ENCODE data around the gene PTPRD.

The PTPRD gene

DNA sequence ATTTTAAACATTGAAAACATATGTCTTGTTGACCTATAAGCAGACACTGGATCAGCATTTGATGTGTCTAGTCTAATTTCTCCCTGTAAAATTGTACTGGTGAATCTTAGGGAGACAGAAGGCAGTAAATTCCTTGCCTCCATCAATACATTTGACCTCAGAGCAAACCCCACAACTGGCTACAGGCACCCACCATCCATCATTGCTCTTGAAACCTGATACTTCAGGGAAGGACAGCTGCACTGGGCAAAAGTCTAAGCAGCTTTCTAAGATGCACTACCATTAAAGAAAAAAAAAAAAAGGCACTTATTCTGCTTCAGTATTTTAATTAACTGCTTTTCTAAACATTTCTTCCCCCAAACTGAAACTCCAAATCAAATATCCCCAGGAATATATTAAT, 1761.9 kb downstream of the PTPRD start:
- no peak for DNase-seq

DNA sequence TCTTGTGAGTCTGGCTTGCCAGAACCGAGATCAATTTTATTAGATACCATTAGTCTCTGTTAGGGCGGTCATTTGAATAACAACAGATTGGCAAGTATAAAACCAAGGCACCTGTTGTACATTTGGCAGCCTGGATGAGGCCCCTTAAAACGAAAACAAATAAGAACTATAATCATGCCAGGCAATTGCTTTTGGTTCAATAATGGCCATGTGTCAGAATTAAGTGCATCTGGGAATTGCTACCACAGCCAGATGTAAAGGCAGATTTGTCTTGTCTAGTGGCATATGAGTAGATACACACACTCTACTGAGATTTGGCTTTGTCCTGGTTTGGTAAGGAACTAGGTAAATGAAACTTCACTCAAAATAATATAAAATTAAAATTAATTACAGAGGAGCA, 1767.0 kb downstream of the PTPRD start:
- DNase-seq: no peak

DNA sequence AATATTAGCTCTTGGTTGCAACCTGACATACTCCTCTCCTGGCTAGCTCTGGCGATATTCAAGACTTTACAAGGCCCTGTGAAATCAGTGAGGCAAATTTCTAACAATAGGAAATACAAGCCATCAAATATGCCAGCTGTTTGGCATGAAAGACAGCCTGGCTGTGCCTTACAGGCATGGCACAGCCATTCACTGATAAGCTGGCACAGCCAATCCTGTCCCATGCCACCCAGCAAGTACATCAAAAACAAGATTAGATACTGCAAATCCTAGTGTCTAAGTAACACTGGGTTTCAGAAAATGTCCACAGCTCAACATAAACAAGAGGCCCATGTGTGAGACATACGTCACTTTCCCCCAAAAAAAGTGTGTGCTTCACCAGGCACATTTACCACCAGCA, 1767.4 kb downstream of the PTPRD start:
- no peak for DNase-seq

DNA sequence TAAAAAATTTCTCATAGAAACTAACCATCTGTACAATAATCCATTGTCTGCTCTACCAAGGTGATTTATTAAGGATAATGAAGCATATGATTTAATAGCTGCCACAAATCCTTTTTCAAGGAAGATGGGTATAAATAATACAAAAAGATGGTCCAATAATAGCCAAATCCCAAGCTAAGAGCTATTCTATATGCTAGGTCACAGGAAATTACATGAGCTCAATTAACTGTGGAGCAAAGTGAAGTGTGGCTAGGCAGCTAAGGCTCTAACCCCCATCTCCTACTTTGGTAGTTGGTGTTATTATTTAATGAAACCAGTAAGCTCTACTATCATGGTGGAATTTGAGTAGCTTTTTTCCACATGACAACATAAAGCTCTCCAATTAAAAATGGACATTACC, 1768.3 kb downstream of the PTPRD start:
- no peak for DNase-seq

DNA sequence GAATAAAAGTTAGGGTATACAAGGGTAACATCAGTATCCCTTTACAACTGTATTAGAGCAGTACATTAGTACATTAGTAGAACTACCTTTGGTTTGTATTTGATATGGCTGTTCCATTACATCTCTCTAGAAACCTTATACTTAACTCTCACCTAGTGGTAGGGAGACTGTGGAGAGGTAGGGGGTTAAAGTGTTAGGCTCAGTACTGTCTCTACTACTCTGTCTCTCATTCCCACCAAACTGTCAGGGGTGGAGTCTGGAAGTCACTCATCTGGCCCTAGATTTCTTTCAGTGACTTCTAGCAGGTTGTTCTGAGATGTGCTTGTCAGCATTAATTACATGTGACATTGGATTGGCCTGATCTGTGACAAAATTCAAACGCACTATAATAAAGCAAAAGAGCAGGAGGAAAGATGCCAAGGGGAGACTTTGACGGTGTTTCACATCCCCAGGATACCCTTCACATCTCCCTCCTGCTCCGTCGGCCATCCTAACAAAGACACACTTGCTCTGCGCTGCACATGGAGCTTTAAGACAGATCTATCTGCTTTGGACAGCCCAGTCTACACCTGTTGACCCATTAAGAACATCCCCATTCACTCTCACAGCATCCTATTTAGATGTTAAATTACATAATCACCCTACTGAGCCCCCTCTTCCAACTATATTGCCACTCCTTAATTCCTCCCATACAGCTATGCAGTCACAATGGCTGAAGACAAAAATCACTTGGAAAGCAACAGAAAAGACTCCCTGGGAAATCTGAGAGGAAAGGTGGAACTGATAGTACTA, 1770.2 kb downstream of the PTPRD start:
- no peak for DNase-seq

DNA sequence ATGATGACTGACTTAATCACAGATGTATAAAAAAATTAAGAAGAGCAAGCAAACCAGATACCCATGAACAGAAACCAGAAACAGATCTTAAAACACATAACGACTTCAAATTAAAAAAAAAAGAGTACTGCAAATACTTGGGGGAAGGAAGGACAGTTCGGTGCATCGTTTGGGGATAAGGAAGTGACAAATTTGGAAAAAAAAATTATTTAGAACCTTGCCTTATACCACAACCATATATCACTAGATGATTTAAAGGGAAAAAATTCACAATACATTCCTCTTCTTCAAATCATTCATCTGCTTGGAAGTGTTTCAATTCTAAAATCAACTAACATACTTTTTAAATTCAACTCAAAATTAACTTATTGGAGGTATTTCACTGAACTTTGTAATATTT, 1774.7 kb downstream of the PTPRD start:
- no peak for DNase-seq

DNA sequence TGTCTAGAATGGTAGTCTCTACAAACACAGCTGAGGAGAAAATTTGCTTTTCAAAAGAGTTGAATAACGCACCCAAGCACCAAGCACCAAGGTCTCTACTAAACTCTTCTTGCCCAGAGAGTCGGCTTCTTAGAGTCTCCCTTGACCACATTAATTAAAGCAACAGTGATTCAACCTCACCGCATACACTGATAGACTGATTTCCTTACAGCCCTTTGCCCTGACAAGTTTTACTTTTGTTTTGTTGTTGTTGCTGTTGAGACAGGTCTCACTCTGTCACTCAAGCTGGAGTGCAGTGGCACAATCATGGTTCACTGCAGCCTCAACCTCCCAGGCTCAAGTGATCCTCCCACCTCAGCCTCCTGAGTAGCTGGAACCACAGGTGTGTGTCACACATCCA, 1777.5 kb downstream of the PTPRD start:
- DNase-seq: no peak

DNA sequence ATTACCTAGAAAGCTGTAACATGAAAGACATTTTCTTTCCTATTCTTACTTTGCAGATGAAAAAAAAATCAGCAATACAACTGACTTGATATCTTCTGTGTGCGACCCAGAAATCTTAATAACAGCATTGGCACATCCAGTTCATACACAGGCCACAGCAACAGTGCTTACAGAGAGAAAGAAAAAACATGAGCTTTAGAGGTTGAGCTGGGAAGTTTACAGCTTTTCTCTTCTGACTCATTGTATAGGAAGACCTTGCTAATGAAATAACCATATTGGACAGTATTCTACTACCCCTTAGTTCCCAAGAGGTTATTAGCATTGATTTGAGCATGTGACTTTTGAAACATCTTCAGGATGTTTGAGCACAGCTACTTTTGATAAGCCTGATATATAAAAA, 1779.8 kb downstream of the PTPRD start:
- no peak for DNase-seq

DNA sequence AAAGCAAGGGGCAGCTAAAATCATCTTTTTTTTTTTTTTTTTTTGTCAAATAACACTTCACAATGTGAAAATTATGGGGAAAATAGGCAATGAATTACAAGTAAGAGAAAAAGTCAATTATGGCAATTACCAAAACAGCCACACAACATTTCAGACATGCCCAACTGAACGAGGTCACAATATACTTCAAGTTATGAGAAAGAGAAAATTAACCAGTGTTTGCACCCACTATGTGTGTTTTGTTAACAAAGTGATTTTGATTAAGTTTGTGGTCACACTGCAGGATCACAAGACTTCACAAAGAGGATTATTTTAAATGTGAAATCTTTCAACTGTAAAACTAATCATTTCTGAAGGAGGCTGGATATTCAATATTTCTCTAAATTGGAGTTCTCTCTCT, 1780.4 kb downstream of the PTPRD start:
- no peak for DNase-seq

DNA sequence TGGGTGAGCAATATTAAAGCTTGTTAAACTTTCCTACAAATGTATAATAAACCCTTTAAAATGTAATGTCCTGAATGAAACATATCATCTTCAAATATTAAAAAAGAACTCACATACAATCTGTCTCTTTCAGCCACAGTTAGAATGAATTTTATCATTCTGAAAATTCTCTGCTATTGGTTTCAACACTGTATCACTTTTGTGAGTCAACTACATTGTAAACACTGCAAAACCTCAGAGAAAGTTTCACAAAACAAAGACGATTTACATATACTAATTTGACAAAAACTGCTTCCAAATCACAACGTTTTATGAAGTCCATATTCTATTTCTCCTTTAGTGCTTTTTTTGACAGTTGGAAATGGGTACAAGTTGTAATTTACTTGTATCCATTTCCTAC, 1781.2 kb downstream of the PTPRD start:
- DNase-seq: no peak

DNA sequence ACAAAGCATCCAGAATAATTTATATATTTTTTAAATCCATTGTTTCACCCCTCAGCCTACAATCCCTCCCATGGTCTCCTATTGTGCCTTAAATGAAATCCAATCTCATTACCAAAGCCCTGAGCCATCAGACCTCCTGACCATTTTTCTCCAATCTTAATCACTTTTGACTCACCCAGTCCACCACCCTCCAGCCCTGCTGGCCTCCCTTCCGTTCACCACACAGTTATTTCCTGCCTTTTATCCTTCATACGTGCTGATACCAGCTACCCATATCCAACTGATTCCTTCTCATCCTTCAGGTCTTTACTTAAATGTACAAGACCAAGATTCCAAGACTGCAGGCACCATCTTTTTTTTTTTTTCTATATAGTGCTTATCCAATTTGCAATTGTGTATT, 1786.5 kb downstream of the PTPRD start:
- no peak for DNase-seq

DNA sequence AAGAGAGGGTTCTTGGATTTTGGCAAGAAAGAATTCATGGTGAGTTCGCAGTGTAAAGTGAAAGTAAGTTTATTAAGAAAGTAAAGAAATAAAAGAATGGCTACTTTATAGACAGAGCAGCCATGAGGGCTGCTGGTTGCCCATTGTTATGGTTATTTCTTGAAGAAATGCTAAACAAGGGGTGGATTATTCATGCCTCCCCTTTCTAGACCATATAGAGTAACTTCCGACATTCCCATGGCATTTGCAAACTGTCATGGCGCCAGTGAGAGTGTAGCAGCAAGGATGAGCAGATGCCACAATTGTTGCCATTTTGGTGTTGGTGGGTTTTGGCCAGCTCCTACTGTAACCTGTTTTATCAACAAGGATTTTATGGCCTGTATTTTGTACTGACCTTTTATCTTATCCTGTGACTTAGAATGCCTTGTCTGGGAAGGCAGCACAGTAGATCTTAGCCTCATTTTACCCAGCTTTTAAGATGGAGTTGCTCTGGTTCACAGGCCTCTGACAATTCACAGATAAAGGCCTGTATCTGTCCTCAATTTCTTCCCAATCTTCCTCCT, 1787.1 kb downstream of the PTPRD start:
- no peak for DNase-seq

DNA sequence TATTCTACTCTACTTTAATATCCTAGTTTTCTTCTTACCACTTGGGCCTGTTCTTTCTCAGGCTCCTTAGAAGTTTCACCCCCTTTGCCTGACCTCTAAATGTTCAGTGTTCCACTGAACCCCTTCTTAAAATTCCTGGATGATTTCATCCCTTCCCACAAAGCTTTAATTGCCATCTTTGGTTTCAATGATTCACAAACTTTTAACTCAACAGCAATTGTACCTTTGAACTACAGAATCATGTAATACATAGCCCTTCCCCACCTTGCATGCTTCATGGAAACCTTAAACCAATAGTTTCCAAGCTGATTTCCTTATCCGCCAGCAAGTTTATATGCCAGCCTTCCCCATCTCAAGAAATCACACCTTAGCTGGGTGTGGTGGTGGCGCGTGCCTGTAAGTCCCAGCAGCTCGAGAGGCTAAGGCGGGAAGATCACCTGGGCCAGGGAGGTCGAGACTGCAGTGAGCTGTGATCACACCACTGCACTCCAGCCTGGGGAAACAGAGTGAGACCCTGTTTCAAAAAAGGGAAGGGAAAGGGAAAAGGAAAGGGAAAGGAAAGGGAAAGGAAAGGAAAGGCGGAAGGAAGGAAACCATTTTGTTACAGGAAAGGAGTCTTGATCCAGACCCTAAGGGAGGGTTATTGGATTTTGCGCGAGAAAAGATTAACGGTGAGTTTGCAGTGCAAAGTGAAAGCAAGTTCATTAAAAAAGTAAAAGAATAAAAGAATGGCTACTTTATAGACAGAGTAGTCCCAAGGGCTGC, 1789.5 kb downstream of the PTPRD start:
- no peak for DNase-seq

DNA sequence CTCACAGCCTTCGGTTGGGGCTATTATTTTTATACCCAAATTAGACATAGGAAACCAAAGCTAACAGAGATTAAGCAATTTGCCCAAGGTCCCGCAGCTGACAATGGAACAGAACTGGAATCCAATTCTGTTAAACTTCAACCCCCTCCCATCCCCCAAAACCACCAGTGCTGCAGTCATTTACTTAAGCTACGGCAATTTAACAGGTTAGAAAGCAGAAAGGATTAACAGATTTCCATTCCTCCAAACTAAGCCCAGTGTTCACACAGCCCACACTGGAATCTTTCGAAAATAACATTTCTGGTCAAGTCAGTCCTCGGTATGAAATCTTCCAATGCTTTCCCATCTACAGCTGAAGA, 1790.2 kb downstream of the PTPRD start:
- DNase-seq: no peak

DNA sequence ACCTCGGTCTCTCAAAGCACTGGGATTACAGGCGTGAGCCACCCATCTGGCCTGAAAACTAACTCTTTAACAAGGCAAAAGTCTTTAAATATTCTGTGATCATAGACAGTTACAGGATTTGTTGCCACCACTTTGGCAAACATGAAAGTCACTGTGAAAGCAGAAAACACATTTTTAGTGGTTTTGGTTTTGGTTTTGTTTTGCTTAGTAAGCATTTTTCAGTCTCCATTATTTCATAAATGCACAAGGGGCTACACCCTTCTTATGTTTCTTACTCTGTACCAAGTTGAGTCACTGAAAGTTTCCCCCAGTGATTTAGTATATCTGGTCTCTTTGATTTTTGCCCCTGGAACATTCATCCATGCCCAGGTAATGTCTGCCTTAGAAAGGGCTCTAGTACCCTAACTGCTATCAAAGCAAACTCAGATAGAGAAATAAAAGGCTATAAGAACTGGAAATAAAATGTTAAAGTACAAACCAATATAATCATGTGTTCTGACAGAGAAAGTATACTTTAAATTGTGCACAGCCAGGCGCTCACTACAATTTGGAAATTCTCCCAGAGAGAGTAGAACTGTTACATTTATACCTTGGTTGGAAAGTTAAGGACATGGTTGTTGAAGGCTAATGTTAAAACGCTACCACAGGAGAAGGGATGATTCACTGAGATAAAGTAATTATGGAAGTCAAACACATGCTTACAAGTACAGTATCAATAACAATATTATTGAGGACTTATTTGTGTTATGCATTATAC, 1790.7 kb downstream of the PTPRD start:
- no peak for DNase-seq

DNA sequence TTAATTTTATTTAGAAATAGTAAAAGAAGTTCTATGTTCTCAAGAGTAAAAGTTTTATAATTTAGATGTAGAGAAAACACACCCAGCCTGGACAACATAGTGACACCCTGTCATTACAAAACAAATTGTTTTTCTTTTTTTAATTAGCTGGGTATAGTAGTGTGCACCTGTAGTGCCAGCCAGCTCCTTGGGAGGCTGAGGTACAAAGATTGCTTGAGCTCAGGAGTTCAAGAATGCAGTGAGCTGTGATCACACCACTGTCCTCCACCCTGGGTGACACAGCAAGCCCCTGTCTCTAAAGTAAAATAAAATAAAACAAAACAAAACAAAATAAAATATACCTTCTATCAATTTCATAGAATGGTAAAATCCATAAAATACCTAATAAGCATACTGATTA, 1795.5 kb downstream of the PTPRD start:
- no peak for DNase-seq

DNA sequence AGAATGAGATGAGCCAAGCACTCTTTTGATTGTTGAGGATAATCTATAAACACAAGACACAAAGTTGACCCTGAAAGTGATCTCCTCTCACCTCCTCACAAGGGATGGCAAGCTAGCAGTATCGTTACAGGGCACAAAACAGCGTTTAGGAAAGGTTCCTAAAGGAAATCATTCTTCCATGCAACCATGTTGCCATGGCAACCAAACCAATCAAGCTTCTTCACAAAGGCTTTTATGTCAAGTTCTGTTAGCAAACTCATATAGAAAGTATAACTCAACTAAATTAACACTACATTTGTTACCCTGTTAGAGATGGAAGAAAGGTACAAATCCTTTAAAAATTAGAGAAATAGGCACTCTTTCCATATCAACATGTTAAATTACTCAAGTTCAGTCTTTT, 1796.4 kb downstream of the PTPRD start:
- DNase-seq: no peak

DNA sequence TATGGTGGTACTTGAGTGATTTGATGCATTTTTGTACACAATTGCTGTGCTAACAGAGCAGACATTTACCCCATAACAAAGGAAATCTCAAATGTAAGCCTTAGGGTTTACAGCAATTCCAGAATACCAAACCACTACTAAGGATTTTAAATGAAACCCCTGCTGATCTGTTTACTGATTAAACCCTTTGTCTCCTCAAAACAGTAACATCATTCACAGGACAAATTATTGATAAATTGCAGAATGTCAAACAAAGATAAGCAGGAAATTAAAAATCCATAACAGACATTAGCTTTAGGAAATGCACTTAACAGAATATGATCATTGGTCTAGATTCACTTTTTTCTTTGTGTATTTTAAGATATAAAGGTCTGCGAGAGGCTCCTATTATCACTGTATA, 1796.9 kb downstream of the PTPRD start:
- no peak for DNase-seq

DNA sequence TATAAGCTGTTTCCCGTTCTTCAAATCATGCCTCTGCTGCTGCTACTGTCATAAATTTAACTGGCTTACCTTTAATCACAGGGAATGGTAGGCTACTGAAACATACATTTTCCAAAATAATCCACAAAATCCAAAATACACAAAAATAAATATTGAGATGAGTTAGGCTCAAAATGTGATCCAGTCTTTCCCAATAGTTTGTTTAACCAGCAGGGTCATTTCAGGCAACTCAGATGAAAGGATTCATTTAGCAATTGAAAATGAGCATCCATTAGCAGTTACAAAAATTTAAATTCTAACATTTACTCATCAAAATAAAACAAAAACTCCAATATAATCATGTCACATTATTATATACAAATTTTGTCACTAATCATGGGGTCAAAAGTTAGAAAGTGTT, 1797.6 kb downstream of the PTPRD start:
- no peak for DNase-seq

DNA sequence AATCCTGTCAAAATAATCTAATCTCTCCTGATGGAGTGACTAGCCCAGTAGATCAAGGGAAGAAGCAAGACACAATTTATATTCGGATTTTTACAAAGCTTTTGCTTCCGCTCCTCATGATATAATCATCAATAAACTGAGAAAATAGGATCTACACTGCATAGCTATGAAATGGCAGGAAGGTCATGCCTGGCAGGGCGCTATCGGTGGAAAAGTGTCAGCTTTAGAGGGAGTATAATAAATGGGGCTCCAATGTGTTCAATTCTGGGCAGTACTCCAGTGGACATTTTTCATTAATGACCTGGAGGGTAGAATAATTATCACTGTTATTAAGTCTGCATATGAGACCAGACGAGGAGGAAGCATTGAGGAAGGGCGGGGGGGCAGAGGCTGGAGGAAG, 1799.9 kb downstream of the PTPRD start:
- no peak for DNase-seq

DNA sequence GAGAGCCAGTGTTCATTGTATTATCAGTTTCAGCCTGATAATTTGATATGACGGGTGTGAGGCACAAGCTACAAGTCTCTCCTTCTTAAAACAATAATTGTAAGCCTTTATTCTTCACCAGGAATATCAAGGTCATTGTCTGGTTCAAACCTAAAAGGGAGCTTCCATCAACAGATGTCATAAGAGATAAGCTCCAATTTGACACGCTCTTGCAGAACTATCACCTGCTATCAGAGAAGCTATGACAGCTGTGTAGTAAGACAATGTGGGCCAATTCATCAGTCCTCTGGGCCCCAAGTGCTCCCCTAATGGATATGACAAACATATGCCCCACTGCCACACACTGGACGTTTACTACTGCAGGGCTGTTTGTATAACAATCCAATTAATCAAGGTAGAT, 1803.1 kb downstream of the PTPRD start:
- DNase-seq: no peak

DNA sequence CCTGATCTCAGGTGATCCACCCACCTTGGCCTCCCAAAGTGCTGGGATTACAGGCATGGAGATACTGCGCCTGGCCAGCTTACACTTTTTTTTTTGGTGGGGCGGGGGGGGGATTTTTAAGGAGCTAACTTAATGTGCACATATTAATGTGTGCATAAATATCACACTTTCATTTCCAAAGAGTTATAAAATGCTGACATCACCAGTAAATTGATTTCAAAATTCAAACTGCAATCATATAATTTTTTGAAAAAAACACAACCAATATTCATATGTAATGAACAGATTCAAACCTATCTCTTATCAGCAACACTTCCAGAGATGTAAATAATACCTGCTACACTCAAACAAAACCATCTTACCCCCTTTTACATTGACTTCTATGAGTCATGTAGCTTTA, 1806.7 kb downstream of the PTPRD start:
- no peak for DNase-seq

DNA sequence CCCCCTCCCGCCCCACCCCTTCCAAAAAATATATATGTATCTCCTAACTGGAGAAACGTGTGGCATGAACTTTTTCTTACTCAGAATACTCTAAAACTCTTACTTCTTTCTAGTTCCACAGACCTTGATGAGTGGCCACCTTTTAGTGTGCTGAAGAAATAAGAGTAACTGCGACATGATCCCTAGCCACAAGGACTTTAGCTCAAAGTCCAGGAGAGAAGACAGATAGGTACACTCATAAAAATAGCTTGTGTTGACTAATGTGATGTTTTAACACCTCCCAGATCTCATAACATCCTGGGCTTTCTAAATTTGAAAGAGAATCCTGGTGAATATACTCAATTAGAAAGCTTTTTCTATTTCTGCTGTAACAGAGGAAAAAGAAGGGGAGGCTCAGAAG, 1808.2 kb downstream of the PTPRD start:
- DNase-seq: no peak

DNA sequence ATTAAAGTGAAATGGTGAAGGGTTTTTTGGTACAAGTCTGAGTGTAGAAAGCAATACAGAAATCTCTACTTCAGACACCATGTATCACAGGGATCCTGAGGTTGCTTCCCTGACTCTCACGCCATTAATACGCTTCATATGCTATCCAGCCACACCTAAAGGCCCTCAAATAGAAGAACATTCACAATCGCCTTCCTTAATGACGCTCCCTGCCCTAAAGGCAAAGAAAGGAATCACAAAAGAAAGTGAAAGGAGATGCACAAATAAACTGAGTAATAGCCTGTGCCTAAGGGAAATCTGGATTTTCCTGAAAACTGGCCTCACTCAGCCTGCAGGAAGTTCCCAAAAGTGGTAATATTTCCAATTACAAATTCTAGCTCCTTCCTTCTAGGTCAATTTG, 1810.6 kb downstream of the PTPRD start:
- no peak for DNase-seq
